GM19239 (cell line): Measurements from ENCODE around the gene NNMT.

Source experiments
- DNase-seq: peaks from one replicate; pipeline ENCODE4 v3.0.0; 2011; ENCODE audit warnings: low spot score; ENCODE audit not compliant: insufficient read length
- FAIRE-seq: peaks from 2 replicates; lab custom pipeline; 2011; peaks lifted over from hg19 to GRCh38; lab: Jason Lieb, UNC

The NNMT gene

GRCh38 chr11:114302663-114303062, 6.5 kb downstream of the NNMT start:
- DNase-seq (no peak), FAIRE-seq (no peak)

- no peak for FAIRE-seq
Observed at GRCh38 chr11:114304065-114304464, 7.9 kb downstream of the NNMT start.

GRCh38 chr11:114304969-114305368, 8.8 kb downstream of the NNMT start:
- no peak for DNase-seq
- no peak for FAIRE-seq

More at GRCh38 chr11:114304065-114304464, 7.9 kb downstream of the NNMT start:
- DNase-seq, result no peak

- DNase-seq (no peak), FAIRE-seq (no peak)
Observed at GRCh38 chr11:114307524-114308203, 11.5 kb downstream of the NNMT start.

GRCh38 chr11:114308689-114309089, 12.5 kb downstream of the NNMT start:
- DNase-seq (no peak), FAIRE-seq (no peak)

- DNase-seq, result no peak
- FAIRE-seq, result no peak
Observed at GRCh38 chr11:114309517-114309916, 13.3 kb downstream of the NNMT start.

- DNase-seq (no peak), FAIRE-seq (no peak)
Observed at GRCh38 chr11:114310095-114310494, 13.9 kb downstream of the NNMT start.

GRCh38 chr11:114311946-114312345, 15.7 kb downstream of the NNMT start:
- FAIRE-seq (no peak), DNase-seq (no peak)

- FAIRE-seq (no peak), DNase-seq (no peak)
Observed at GRCh38 chr11:114314096-114314495, 17.9 kb downstream of the NNMT start.

GRCh38 chr11:114315749-114316368, 19.7 kb downstream of the NNMT start:
- DNase-seq (no peak), FAIRE-seq (no peak)

- FAIRE-seq (no peak), DNase-seq (no peak)
Observed at GRCh38 chr11:114316980-114317786, 21.0 kb downstream of the NNMT start.

- FAIRE-seq (no peak), DNase-seq (no peak)
Observed at GRCh38 chr11:114317787-114318137, 21.6 kb downstream of the NNMT start.

- no peak for DNase-seq
- FAIRE-seq, result no peak
Observed at GRCh38 chr11:114318361-114318760, 22.2 kb downstream of the NNMT start.

GRCh38 chr11:114319716-114320328, 23.6 kb downstream of the NNMT start:
- FAIRE-seq (no peak), DNase-seq (no peak)

GRCh38 chr11:114321621-114322257, 25.5 kb downstream of the NNMT start:
- no peak for FAIRE-seq
- DNase-seq, result no peak

GRCh38 chr11:114322934-114323333, 26.7 kb downstream of the NNMT start:
- no peak for DNase-seq
- FAIRE-seq, result no peak

- no peak for DNase-seq
Observed at GRCh38 chr11:114326151-114326550, 30.0 kb downstream of the NNMT start.

GRCh38 chr11:114326776-114327175, 30.6 kb downstream of the NNMT start:
- no peak for FAIRE-seq
- no peak for DNase-seq

More at GRCh38 chr11:114326151-114326550, 30.0 kb downstream of the NNMT start:
- FAIRE-seq, result no peak

- DNase-seq (no peak), FAIRE-seq (no peak)
Observed at GRCh38 chr11:114330373-114330772, 34.2 kb downstream of the NNMT start.
